ENCODE results near the gene PCDH17. TPM values are rescaled to one million over a fixed set of nuclear protein-coding genes. Genes with fewer than 3 reads are reported as not detected.

PCDH17 gene
- total RNA-seq, 2 experiments from 2014 or later = not detected

GRCh38 chr13:57629821-57630235 is 1.7 kb upstream of the PCDH17 start:
- H3K27ac Mint-ChIP-seq = no peak overlapping the region
- CTCF ChIA-PET = no interaction called here
- DNase-seq (peak; percentile 39), ATAC-seq (peak; percentile 45)
- peaks cover 17% of the 10 kb centered on the region for H3K4me1 Mint-ChIP-seq
- peaks cover 66% of the 10 kb centered on the region for H3K27me3 Mint-ChIP-seq
- peaks cover 13% of the 10 kb centered on the region for H3K36me3 Mint-ChIP-seq
- no peaks in the 10 kb centered on the region for H3K9me3 Mint-ChIP-seq (ENCODE audit: low read depth)
- no peak overlapping the region for H3K4me3 Mint-ChIP-seq

- CTCF ChIA-PET = no interaction called here
- Mint-ChIP-seq H3K27me3 (peaks cover 67% of the 10 kb centered on the region), H3K4me3 (peak overlapping the region; percentile 58), H3K9me3 (ENCODE audit: low read depth) (no peaks in the 10 kb centered on the region), H3K27ac (peak overlapping the region; percentile 49), H3K36me3 (peaks cover 13% of the 10 kb centered on the region), H3K4me1 (peaks cover 17% of the 10 kb centered on the region)
- no peak for ATAC-seq
- no peak for DNase-seq
Measured at GRCh38 chr13:57630661-57631595, 616 bp upstream of the PCDH17 start.

GRCh38 chr13:57632276-57633140 is 964 bp downstream of the PCDH17 start:
- CTCF ChIA-PET = no interaction called here
- Mint-ChIP-seq H3K4me3 (peak overlapping the region; percentile 58), H3K36me3 (peaks cover 13% of the 10 kb centered on the region), H3K27me3 (peaks cover 67% of the 10 kb centered on the region), H3K27ac (peak overlapping the region; percentile 49), H3K4me1 (peaks cover 17% of the 10 kb centered on the region), H3K9me3 (ENCODE audit: low read depth) (no peaks in the 10 kb centered on the region)
- no peak for DNase-seq
- ATAC-seq = no peak

GRCh38 chr13:57633141-57633949 is 1.8 kb downstream of the PCDH17 start:
- CTCF ChIA-PET = no interaction called here

GRCh38 chr13:57633950-57634838 is 2.6 kb downstream of the PCDH17 start:
- H3K4me3 Mint-ChIP-seq = no peak overlapping the region
- peaks cover 11% of the 10 kb centered on the region for H3K36me3 Mint-ChIP-seq
- DNase-seq = no peak
- H3K4me1 Mint-ChIP-seq = peaks cover 17% of the 10 kb centered on the region
- CTCF ChIA-PET = interaction anchor here (2.2 kb wide), 1 partner anchor 10 kb away, joined by 7 read pairs; no protein-coding TSS in a partner anchor
- H3K9me3 Mint-ChIP-seq (ENCODE audit: low read depth) = no peaks in the 10 kb centered on the region
- H3K27ac Mint-ChIP-seq = peak overlapping the region; percentile 67
- peaks cover 56% of the 10 kb centered on the region for H3K27me3 Mint-ChIP-seq
- ATAC-seq = no peak

More at GRCh38 chr13:57633141-57633949, 1.8 kb downstream of the PCDH17 start:
- peaks cover 17% of the 10 kb centered on the region for H3K4me1 Mint-ChIP-seq
- H3K9me3 Mint-ChIP-seq (ENCODE audit: low read depth) = no peaks in the 10 kb centered on the region
- peaks cover 13% of the 10 kb centered on the region for H3K36me3 Mint-ChIP-seq
- no peak for ATAC-seq
- DNase-seq = no peak
- H3K27me3 Mint-ChIP-seq = peaks cover 64% of the 10 kb centered on the region
- H3K27ac Mint-ChIP-seq = peak overlapping the region; percentile 67
- no peak overlapping the region for H3K4me3 Mint-ChIP-seq

GRCh38 chr13:57634839-57635165 is 3.3 kb downstream of the PCDH17 start:
- no peak for ATAC-seq
- H3K4me3 Mint-ChIP-seq = no peak overlapping the region
- peaks cover 49% of the 10 kb centered on the region for H3K27me3 Mint-ChIP-seq
- H3K9me3 Mint-ChIP-seq (ENCODE audit: low read depth) = no peaks in the 10 kb centered on the region
- H3K4me1 Mint-ChIP-seq = peaks cover 17% of the 10 kb centered on the region
- CTCF ChIA-PET = interaction anchor here (2.2 kb wide), 1 partner anchor 10 kb away, joined by 7 read pairs; no protein-coding TSS in a partner anchor
- H3K27ac Mint-ChIP-seq = no peak overlapping the region
- peaks cover 11% of the 10 kb centered on the region for H3K36me3 Mint-ChIP-seq
- DNase-seq = no peak

- Mint-ChIP-seq H3K36me3 (peaks cover 11% of the 10 kb centered on the region), H3K27me3 (peaks cover 41% of the 10 kb centered on the region), H3K4me3 (no peak overlapping the region), H3K27ac (no peak overlapping the region), H3K4me1 (peaks cover 13% of the 10 kb centered on the region), H3K9me3 (ENCODE audit: low read depth) (no peaks in the 10 kb centered on the region)
- DNase-seq = no peak
- CTCF ChIA-PET = interaction anchor here (2.2 kb wide), 1 partner anchor 11 kb away, joined by 7 read pairs; no protein-coding TSS in a partner anchor
- no peak for ATAC-seq
Measured at GRCh38 chr13:57635541-57636085, 4.1 kb downstream of the PCDH17 start.

GRCh38 chr13:57636816-57637215 is 5.3 kb downstream of the PCDH17 start:
- Mint-ChIP-seq H3K4me3 (no peak overlapping the region), H3K36me3 (peaks cover 10% of the 10 kb centered on the region), H3K27me3 (peaks cover 29% of the 10 kb centered on the region), H3K9me3 (ENCODE audit: low read depth) (no peaks in the 10 kb centered on the region), H3K27ac (no peak overlapping the region), H3K4me1 (peaks cover 2% of the 10 kb centered on the region)
- ATAC-seq (no peak), DNase-seq (no peak)
- CTCF ChIA-PET = no interaction called here

- Mint-ChIP-seq H3K27ac (no peak overlapping the region), H3K36me3 (peaks cover 8% of the 10 kb centered on the region), H3K9me3 (ENCODE audit: low read depth) (no peaks in the 10 kb centered on the region), H3K4me1 (no peaks in the 10 kb centered on the region), H3K27me3 (peaks cover 22% of the 10 kb centered on the region), H3K4me3 (no peak overlapping the region)
- ATAC-seq (no peak), DNase-seq (no peak)
- CTCF ChIA-PET = no interaction called here
Measured at GRCh38 chr13:57637515-57637914, 6.0 kb downstream of the PCDH17 start.

- no peak for DNase-seq
- H3K4me3 Mint-ChIP-seq = no peak overlapping the region
- H3K9me3 Mint-ChIP-seq (ENCODE audit: low read depth) = no peaks in the 10 kb centered on the region
- peaks cover 4% of the 10 kb centered on the region for H3K36me3 Mint-ChIP-seq
- peaks cover 14% of the 10 kb centered on the region for H3K27me3 Mint-ChIP-seq
- no peak overlapping the region for H3K27ac Mint-ChIP-seq
- H3K4me1 Mint-ChIP-seq = no peaks in the 10 kb centered on the region
- no peak for ATAC-seq
- CTCF ChIA-PET = no interaction called here
Measured at GRCh38 chr13:57638186-57638890, 6.8 kb downstream of the PCDH17 start.

- CTCF ChIA-PET = no interaction called here
Measured at GRCh38 chr13:57640607-57641006, 9.1 kb downstream of the PCDH17 start.

More at GRCh38 chr13:57640607-57641006, 9.1 kb downstream of the PCDH17 start:
- Mint-ChIP-seq H3K4me1 (no peaks in the 10 kb centered on the region), H3K9me3 (ENCODE audit: low read depth) (no peaks in the 10 kb centered on the region), H3K4me3 (no peak overlapping the region), H3K36me3 (no peaks in the 10 kb centered on the region), H3K27ac (no peak overlapping the region), H3K27me3 (no peaks in the 10 kb centered on the region)
- no peak for DNase-seq
- ATAC-seq = no peak
